HG02970 (cell line): ENCODE results near the gene DOK5.

Source experiments
- ATAC-seq: cut with Tn5 transposase; IDR thresholded peaks from one replicate; pipeline ENCODE4 v1.9.1; 2021; ENCODE audit warnings: mild to moderate bottlenecking, moderate library complexity, moderate number of reproducible peaks; ENCODE audit not compliant: unreplicated experiment, low FRiP score

The DOK5 gene

DNA sequence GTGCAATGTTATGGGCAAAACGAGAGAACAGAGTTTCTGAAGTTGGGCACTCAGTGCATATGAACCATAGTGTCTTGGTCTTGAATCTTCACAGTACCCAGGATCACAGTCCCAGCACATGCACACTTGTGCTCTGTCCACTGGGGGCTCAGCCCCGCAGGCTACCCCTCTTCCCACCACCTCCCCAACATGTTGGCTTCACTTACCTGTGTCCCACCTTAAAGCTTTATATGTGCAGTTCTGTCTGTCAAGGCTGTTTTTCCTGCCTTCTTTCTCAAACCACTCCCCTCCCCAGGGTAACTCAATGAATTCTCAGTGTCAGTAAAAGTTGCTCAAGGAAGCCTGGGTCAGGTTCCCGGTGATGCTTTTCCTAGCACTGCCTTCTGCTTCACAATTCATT lies 129.9 kb downstream of the DOK5 start:
- no peak for ATAC-seq

DNA sequence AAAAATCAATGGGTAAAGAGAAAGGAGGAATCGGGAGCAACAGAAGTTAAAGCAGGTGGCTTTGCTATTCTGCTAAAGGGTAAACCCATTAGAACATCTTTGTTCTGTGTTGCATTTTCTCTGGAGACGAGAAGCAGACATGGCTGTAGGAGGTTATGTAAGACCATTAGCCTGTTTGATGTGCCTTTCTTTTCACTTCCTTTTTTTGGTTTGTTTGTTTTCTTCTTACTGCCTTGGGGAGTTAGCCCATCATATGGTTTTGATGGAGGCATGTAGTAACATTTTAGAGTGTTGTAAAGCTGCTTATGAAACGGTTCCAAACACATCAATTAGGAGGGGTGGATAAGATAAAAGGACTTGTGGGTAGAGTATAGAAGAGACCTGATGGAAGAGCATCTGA lies 131.0 kb downstream of the DOK5 start:
- no peak for ATAC-seq

DNA sequence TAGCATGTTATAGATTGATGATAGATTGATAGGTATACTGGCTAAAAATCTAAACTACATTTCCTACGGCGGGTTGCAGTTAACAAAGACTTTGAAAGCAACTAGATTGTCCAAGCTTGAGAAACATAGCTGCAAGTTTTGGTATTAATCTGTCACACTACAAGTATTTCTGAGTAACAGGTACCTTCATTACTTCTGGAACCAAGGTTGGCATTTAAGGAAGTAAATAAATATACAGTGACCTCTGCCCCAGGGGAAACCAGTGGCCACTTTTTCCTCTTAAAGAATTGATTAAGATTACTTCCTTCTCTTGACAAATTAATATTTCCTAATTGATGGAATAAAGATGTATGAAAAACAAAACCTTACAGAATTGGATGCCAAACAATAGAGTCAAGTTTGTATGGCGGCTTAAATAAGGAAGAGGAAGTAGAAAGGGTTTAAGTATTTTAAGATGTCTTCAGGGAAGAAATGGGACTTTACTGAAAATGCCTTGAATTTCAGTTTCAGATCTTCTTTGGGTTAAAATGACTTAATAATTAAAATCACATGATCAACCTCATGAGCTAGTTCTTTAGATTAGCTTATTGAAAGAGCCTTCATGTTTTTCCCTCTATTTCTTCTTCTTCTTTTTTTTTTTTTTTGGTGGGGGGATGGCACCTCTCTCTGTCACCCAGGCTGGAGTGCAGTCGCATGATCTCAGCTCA lies 132.8 kb downstream of the DOK5 start:
- no peak for ATAC-seq

DNA sequence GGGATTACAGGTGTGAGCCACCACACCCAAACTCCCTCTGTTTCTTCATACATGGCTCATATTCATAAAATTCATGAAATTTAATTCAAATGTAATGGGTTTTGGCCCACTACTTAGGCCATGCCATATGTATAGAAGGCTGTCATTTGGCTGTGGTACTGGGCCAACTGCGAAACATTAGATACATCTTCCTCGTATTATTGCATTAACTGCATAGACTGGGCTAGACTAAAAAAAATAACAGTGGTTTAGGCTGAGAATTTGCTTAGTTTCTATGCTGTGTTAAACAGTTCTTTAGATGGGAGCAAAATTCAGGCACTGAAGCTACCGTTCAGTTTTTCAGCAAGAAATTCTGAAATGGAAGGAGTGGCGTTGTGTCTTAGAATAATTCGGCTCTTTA lies 133.6 kb downstream of the DOK5 start:
- no peak for ATAC-seq

DNA sequence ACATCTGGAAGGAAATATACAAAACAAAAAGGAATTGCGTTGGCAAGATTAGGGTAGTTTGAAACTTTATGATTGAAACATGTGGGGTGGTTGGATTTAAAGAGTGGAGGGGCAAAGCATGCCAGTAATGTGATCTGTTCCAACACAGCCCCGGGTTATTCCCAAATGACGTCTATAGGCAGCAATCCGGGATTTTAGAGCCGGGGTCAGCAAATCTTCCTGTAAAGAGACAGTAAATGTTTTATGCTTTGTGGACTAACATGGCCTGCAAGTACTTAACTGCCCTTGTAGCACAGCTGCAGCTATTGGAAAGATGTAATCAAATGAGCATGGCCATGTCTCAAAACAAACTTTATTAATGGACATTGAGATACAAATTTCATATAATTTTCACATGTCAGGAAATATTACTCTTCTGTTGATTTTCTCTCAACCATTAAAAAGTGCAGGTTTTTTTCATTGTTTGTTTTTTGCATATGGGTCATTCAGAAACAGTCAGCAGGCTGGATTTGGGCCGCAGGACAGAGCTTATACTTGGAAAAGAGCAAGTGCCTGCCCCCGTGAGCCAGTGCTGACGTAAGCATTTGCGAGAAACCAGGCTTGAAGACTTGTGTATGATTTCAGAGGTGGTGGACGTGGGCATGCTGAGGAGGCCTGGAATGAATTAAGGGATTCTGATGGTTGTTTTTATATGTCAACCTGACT lies 136.5 kb downstream of the DOK5 start:
- no peak for ATAC-seq

DNA sequence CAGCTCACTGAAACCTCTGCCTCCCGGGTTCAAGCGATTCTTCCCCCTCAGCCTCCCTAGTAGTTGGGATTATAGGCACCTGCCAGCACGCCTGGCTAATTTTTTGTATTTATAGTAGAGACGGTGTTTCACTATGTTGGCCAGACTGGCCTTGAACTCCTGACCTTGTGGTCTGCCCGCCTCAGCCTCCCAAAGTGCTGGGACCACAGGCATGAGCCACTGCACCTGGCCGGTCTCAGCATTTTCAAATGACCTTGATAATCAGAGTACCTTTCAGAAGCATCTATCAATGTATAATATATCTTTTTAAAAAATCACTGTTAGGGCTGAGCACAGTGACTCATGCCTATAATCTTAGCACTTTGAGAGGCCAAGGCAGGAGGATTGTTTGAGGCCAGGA lies 143.0 kb downstream of the DOK5 start:
- no peak for ATAC-seq

DNA sequence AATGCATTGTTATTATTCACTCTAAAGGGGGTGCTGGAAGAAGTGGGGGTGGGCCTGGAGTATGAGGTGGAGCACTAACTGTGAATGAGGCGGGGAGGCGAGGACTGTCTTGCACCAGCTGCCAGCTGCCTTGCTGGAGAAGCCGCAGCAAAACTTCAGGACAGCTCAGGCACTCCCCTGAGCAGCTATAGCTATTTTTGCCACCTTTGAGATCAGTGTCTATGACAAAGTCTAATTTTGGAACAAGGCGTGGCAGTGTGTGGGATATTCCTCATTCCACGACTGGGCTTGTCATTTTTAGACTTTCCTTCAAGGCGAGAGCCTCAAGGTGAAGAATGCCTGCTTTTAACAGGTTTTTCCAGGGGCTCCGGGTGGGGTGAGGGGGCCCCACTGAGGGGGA lies 143.8 kb downstream of the DOK5 start:
- no peak for ATAC-seq

DNA sequence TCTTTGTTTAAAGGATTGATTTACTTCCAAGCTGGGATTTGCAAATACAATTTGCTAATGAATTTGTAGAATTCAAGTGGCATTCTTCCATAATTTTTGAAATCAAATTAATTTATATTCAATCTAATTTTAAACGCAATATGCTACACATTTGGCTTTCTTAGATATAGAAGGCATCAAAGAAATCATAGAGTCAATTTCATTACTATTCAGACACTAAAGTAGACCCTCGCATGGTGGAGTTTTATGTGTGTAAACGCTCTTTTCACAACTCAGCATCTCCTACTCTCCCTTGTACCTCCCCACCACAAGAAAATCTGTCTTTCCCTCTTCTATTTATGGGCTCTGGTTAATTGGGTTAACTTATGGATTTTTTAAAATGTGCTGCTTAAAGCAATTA lies 144.3 kb downstream of the DOK5 start:
- no peak for ATAC-seq

DNA sequence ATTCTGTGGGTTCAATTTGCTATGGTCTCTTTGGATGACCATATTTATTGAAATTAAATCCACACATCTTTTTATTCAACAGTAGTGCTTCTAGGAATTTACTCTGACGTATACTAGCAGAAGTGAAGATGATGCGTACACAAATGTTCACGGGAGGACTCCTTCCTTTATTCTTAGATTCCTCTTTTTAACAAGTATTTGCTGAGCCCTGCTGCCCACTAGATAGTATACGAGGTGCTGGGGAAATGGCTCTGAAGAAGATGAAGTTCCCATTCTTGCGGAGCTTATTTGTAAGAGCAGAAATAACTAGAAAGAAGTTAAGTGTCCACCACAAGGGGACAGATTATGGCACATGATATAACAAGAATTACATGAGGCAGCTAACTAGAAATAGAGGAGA lies 145.2 kb downstream of the DOK5 start:
- no peak for ATAC-seq

DNA sequence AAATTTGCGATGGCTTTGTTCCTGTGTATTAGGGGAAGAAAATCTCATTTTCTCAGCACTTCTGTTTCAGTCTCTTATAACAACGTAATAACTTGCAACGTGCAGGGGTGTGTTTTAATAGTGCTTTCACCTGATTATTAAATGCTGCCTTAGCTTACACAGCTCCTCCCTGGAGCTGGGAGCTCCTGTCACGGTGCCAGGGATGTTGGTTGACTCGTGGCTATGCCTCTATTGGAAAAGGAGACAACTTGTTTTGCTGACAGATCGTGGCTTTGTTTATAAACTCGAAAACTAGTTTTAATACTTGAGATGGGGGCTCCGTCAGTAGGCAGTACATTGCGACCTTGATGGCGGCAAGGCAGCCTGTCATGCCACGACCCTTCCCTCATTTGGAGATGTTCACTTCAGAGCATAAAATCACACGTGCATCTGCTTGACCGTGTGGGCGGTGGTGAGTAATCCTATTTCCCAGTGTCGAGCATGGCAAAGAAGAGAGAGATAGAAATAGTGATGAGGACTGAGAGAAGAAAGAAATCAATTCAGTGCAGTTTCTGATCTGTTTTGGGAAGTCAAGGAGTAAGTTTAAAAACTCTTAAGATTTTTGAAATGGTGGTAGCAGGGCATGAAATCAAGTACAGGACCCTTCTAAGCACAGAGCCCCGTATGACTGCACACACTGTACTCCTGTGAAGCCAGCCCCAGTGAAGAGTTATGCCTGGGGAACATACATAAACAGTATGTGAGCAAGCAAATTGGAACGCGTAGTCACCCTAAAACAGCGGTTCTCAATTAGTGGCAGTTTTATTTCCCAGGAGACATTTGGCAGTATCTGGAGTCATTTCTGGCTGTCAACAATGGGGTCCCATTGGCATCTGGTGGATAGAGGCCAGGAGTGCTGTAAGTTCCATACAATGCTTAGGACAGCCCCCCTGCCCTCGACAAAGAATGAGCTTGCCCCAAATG lies 147.2 kb downstream of the DOK5 start:
- ATAC-seq = no peak

DNA sequence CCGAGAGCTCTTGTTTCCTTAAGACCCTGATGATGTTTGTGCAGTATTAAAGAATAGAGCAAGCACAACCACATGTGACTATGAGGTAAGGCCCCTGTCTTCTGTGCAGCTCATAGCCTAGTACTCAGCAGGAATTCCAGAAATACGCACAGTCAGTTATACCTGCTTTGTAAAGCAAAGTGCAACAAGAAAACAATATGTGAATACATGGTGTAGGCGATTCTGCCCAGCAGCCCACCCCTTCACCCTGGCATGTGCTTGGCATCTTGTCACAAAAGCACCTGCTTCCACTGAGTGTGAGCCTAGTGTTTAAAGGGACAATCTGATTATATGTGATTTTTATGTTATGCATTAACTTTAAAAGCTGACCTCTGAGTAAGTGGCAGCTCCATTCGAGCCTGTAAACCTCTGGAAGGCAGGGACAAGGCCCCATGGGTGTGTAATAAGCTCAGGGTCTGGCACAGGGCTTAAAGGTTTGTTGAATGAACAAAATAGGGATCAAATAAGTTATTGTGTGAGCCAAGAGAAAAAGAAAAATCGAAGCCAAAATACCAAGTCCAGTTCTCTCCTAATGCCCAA lies 148.7 kb downstream of the DOK5 start:
- no peak for ATAC-seq

DNA sequence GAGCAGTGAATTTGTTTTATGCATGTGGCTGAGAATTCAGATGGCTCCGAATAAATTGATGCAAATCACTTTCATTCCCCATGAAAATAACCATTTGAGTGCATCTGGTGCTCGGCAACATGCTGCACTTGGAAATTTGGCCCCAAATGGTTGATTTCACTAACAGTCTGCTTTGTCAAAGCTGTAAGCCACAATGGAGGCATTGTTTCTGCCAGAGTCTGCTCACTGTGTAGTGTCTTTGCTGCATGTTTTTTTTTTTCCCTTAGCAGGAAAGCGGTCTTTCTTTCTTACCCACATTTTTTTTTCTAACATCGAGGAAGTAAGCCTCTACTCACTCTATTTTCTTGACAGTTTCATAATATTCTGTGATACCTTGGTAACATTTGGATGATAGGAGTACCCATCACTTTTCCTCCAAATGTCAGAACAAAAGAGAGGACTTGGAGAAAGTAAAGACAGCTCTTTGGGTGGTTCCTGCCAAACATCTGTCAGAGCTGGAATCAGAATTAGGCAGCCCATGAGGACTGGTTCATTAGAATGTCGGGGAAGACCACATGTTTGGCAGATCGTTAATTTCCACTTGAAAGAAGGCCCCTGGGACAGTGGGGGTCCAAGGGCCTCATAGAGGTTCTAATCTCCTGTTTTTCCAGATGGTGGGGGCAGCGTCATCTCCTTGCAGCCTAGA lies 149.5 kb downstream of the DOK5 start:
- no peak for ATAC-seq

DNA sequence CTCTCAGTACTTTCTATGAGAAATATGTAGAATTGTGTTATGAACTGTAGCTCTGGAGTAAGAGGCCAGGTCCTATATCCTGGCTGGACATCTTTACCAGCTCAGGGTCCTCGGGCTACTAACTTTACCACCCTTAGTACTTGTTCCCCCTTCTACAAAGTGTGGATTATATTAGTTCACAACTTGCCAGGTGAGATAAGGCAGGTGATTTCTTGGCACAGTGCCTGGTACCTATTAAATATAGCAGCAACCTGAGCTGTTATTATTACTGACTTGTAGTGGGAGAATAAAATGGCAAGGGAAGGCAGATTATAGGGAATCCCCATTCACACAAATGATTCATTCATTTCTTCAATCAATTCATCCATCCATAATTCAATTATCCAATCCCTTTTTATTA lies 150.1 kb downstream of the DOK5 start:
- no peak for ATAC-seq

DNA sequence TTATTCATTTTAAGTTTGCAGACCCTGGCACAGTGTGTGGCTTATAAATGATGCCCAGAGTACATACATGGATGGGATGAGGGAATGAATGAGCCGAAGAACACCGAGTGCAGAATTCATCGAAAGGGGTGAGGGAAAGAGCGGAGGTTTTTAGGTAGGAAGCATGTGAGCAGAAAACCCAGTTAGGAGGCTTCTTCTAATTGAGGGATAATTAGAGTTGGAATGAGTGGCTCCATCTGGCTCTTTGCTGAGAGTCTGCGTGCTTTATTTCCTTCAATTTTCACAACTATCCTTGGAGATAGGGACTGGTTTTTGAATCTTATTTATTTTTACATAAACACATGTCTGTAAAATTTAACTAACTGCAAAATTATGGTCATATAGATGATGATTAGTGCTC lies 150.7 kb downstream of the DOK5 start:
- no peak for ATAC-seq

DNA sequence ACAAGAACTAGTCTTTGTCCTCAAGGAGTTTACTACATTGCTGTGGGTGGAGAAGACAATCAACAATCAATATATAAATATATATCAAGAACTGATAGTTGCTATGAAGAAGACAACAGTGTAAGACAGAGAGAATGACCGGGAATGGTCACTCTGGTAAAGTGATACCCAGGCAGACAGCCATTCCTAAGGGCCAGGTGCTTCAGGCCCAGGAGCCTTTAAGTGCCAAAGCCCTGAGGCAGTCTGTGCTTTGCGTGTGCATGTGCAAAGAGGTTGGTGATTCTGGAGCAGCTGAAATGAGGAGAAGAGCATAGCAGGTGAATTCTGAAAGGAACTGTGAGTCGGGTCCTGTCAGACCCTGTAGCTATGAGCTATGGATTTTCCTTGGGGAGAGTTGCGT lies 154.2 kb downstream of the DOK5 start:
- ATAC-seq = no peak

DNA sequence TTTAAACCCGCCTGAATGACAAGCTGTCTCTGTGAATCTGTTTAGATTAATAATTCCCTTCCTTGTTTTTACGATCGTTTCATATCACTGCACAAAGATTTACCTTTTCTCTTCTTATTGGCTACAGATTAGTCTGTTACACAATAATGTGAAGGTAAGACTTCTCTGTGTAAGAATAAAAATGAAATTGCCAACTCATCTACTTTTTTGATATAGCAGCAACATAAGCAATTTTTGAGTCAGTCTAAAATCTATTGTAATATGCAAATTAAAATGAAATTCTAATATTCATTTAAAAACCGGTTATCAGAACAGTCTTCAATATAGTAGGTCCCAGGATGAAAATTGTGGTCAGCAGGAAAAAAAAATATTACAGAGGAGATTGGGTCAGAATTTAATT lies 155.2 kb downstream of the DOK5 start:
- no peak for ATAC-seq

DNA sequence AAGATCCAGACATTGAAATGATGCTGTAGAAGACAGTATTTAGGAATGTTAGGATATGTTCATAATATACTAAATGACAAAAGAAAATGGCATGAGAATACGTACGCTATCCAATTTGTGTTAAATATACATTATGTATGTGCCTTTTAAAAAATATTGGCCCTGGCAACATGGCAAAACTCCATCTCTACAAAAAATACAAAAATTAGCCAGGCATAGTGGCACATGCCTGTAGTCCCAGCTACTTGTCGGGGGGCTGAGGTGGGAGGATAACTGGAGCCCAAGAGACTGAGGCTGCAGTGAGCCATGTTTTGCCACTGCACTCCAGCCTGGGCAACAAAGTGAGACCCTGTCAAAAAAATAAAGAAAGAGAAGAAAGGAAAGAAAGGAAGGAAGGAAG lies 155.7 kb downstream of the DOK5 start:
- ATAC-seq = no peak

DNA sequence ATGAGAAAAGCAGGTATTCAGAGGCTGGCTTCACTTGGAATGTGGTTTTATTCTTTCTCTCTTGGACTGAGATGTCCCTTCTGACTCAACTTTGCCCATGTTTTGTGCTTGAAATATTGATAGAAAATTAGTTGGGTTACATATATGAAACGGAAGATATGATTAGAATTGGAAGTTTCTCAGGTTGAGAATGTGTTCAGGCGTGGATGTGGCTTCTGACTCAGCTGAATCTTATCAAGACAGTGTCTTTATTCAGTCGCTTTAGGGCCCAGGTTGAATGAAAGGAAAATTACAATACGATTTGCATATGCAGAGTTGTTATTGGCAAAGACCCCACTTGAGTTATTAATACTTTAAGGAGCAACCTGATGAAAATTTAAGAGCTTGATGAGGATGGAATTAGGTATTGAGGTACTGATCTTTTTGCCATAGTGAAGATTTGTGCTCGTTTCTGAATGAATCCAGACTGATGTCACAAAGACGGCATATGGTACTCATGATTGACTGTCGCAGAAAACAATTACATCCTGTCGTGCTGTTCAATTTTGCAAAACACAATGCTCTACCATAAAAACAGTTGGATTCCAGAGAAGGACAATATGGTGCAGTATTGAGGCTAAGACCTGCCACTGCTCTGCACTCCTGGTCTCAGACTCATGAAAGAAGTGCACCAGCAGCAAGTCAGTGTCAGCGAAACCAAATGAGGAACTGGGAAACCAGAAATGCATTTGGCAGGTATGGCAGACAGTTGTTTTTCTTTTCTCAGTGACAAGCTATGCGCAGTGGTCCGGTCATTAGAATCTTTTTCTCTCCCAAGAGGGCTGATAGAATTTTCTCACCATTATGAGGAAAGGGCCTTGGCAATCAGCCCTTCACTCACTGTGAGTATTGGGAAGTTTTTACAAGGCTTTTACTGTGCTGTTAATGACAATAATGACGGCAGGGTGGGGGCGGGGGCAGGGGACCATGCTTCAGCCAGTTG lies 158.3 kb downstream of the DOK5 start:
- peak; percentile 87 for ATAC-seq

DNA sequence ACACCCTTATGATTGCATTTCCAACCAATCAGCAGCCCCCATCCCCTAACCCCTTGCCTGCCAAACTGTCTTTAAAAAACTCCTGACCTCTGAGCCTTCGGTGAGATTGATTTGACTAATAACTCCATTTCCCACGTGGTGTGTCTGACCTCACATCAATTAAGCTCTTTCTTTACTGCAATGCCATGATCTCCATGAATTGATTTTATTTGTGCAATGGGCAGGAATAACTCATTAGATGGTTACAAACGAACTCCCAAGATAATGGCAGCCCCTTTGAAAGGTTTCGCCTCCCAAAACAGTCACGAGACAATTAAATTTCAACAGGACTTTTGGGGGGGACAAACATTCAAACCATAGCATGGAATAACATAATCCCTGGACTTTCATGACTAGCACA lies 161.2 kb downstream of the DOK5 start:
- ATAC-seq = no peak
